Stimulated activated memory B cell treated with anti-CD40 and anti-IgM and Interleukin-4, amounts not matched to agents 10 μg/mL and 1 μg/mL and 100 μg/mL, for 72 hours (primary cell): ENCODE data around the gene TOX2.
A peak's percentile ranks its signal among the peaks of the same experiment; 100 is the strongest.

Source experiments
- ATAC-seq: fragments of 150-1000 bp; cut with Tn5 transposase; 2 replicates; pipeline ENCODE4 v1.10.0; 2021
- H3K27ac Mint-ChIP-seq: one replicate; pipeline ENCODE4 v1.8.0; 2022; ENCODE audit warnings: mild to moderate bottlenecking, mixed read lengths
- H3K27me3 Mint-ChIP-seq: one replicate; pipeline ENCODE4 v1.8.0; 2022; ENCODE audit warnings: mixed read lengths
- H3K36me3 Mint-ChIP-seq: one replicate; pipeline ENCODE4 v1.8.0; 2022; ENCODE audit warnings: mixed read lengths
- H3K4me1 Mint-ChIP-seq: one replicate; pipeline ENCODE4 v1.8.0; 2022; ENCODE audit warnings: mixed read lengths
- H3K4me3 Mint-ChIP-seq: one replicate; pipeline ENCODE4 v1.8.0; 2022; ENCODE audit warnings: mild to moderate bottlenecking, moderate library complexity, mixed read lengths
- H3K9me3 Mint-ChIP-seq: one replicate; pipeline ENCODE4 v1.8.0; 2022; ENCODE audit warnings: mixed read lengths

The TOX2 gene

GRCh38 chr20:43957392-43957791, 42.7 kb downstream of the TOX2 start:
- Mint-ChIP-seq H3K4me3 (no peak overlapping the region), H3K27ac (no peak overlapping the region), H3K4me1 (peaks cover 49% of the 10 kb centered on the region), H3K27me3 (peaks cover 10% of the 10 kb centered on the region), H3K9me3 (peaks cover 7% of the 10 kb centered on the region), H3K36me3 (peaks cover 8% of the 10 kb centered on the region)
- no peak for ATAC-seq

GRCh38 chr20:43958626-43959025, 44.0 kb downstream of the TOX2 start:
- H3K4me1 Mint-ChIP-seq: peaks cover 49% of the 10 kb centered on the region
- peaks cover 7% of the 10 kb centered on the region for H3K9me3 Mint-ChIP-seq
- H3K36me3 Mint-ChIP-seq: peaks cover 8% of the 10 kb centered on the region
- H3K27ac Mint-ChIP-seq: peak overlapping the region; percentile 62
- ATAC-seq: no peak
- peaks cover 10% of the 10 kb centered on the region for H3K27me3 Mint-ChIP-seq
- no peak overlapping the region for H3K4me3 Mint-ChIP-seq

GRCh38 chr20:43959079-43959919, 44.6 kb downstream of the TOX2 start:
- H3K4me1 Mint-ChIP-seq: peaks cover 48% of the 10 kb centered on the region
- peaks cover 7% of the 10 kb centered on the region for H3K9me3 Mint-ChIP-seq
- no peak overlapping the region for H3K4me3 Mint-ChIP-seq
- no peak for ATAC-seq
- peaks cover 8% of the 10 kb centered on the region for H3K36me3 Mint-ChIP-seq
- peak overlapping the region; percentile 62 for H3K27ac Mint-ChIP-seq
- H3K27me3 Mint-ChIP-seq: peaks cover 10% of the 10 kb centered on the region

- Mint-ChIP-seq H3K27me3 (peaks cover 10% of the 10 kb centered on the region), H3K4me1 (peaks cover 44% of the 10 kb centered on the region), H3K36me3 (peaks cover 8% of the 10 kb centered on the region), H3K27ac (peak overlapping the region; percentile 62), H3K9me3 (peaks cover 7% of the 10 kb centered on the region), H3K4me3 (no peak overlapping the region)
- ATAC-seq: no peak
Observed at GRCh38 chr20:43959920-43960227, 45.2 kb downstream of the TOX2 start.

GRCh38 chr20:43960231-43960630, 45.6 kb downstream of the TOX2 start:
- no peak overlapping the region for H3K4me3 Mint-ChIP-seq
- ATAC-seq: no peak
- H3K27ac Mint-ChIP-seq: peak overlapping the region; percentile 62
- H3K9me3 Mint-ChIP-seq: peaks cover 7% of the 10 kb centered on the region
- H3K4me1 Mint-ChIP-seq: peaks cover 41% of the 10 kb centered on the region
- H3K27me3 Mint-ChIP-seq: peaks cover 10% of the 10 kb centered on the region
- H3K36me3 Mint-ChIP-seq: peaks cover 8% of the 10 kb centered on the region

- H3K9me3 Mint-ChIP-seq: peaks cover 7% of the 10 kb centered on the region
- no peak overlapping the region for H3K4me3 Mint-ChIP-seq
- peaks cover 32% of the 10 kb centered on the region for H3K4me1 Mint-ChIP-seq
- peaks cover 10% of the 10 kb centered on the region for H3K27me3 Mint-ChIP-seq
- ATAC-seq: no peak
- peaks cover 8% of the 10 kb centered on the region for H3K36me3 Mint-ChIP-seq
- peak overlapping the region; percentile 62 for H3K27ac Mint-ChIP-seq
Observed at GRCh38 chr20:43961116-43961515, 46.5 kb downstream of the TOX2 start.

- H3K27ac Mint-ChIP-seq: no peak overlapping the region
- no peak for ATAC-seq
- peaks cover 7% of the 10 kb centered on the region for H3K9me3 Mint-ChIP-seq
- H3K4me3 Mint-ChIP-seq: no peak overlapping the region
- peaks cover 10% of the 10 kb centered on the region for H3K27me3 Mint-ChIP-seq
- H3K4me1 Mint-ChIP-seq: peaks cover 31% of the 10 kb centered on the region
- peaks cover 8% of the 10 kb centered on the region for H3K36me3 Mint-ChIP-seq
Observed at GRCh38 chr20:43961541-43962471, 47.2 kb downstream of the TOX2 start.

- H3K36me3 Mint-ChIP-seq: peaks cover 8% of the 10 kb centered on the region
- no peak overlapping the region for H3K27ac Mint-ChIP-seq
- H3K4me3 Mint-ChIP-seq: no peak overlapping the region
- peaks cover 31% of the 10 kb centered on the region for H3K4me1 Mint-ChIP-seq
- H3K9me3 Mint-ChIP-seq: peaks cover 7% of the 10 kb centered on the region
- H3K27me3 Mint-ChIP-seq: peaks cover 10% of the 10 kb centered on the region
- ATAC-seq: no peak
Observed at GRCh38 chr20:43962530-43962929, 47.9 kb downstream of the TOX2 start.

- Mint-ChIP-seq H3K4me1 (peaks cover 31% of the 10 kb centered on the region), H3K4me3 (no peak overlapping the region), H3K36me3 (peaks cover 3% of the 10 kb centered on the region), H3K27me3 (peaks cover 10% of the 10 kb centered on the region), H3K9me3 (peaks cover 2% of the 10 kb centered on the region), H3K27ac (no peak overlapping the region)
- no peak for ATAC-seq
Observed at GRCh38 chr20:43963233-43963632, 48.6 kb downstream of the TOX2 start.

GRCh38 chr20:43963872-43964791, 49.5 kb downstream of the TOX2 start:
- Mint-ChIP-seq H3K9me3 (no peaks in the 10 kb centered on the region), H3K4me3 (no peak overlapping the region), H3K4me1 (peaks cover 25% of the 10 kb centered on the region), H3K27ac (no peak overlapping the region), H3K36me3 (no peaks in the 10 kb centered on the region), H3K27me3 (peaks cover 10% of the 10 kb centered on the region)
- ATAC-seq: peak; percentile 57

- no peaks in the 10 kb centered on the region for H3K36me3 Mint-ChIP-seq
- H3K27ac Mint-ChIP-seq: no peak overlapping the region
- ATAC-seq: no peak
Observed at GRCh38 chr20:43968341-43969000, 53.8 kb downstream of the TOX2 start.

GRCh38 chr20:43969028-43969447, 54.4 kb downstream of the TOX2 start:
- Mint-ChIP-seq H3K27ac (no peak overlapping the region), H3K36me3 (no peaks in the 10 kb centered on the region), H3K4me3 (no peak overlapping the region), H3K9me3 (no peaks in the 10 kb centered on the region), H3K27me3 (no peaks in the 10 kb centered on the region), H3K4me1 (peaks cover 5% of the 10 kb centered on the region)
- no peak for ATAC-seq

More at GRCh38 chr20:43968341-43969000, 53.8 kb downstream of the TOX2 start:
- H3K9me3 Mint-ChIP-seq: no peaks in the 10 kb centered on the region
- H3K27me3 Mint-ChIP-seq: no peaks in the 10 kb centered on the region
- H3K4me3 Mint-ChIP-seq: no peak overlapping the region
- peaks cover 5% of the 10 kb centered on the region for H3K4me1 Mint-ChIP-seq

GRCh38 chr20:43969501-43970182, 55.0 kb downstream of the TOX2 start:
- no peak for ATAC-seq
- Mint-ChIP-seq H3K4me1 (no peaks in the 10 kb centered on the region), H3K9me3 (no peaks in the 10 kb centered on the region), H3K27ac (no peak overlapping the region), H3K4me3 (no peak overlapping the region), H3K36me3 (no peaks in the 10 kb centered on the region), H3K27me3 (no peaks in the 10 kb centered on the region)

- Mint-ChIP-seq H3K27me3 (no peaks in the 10 kb centered on the region), H3K9me3 (no peaks in the 10 kb centered on the region), H3K4me3 (no peak overlapping the region), H3K4me1 (no peaks in the 10 kb centered on the region), H3K27ac (no peak overlapping the region), H3K36me3 (no peaks in the 10 kb centered on the region)
- no peak for ATAC-seq
Observed at GRCh38 chr20:43971267-43971666, 56.6 kb downstream of the TOX2 start.
